Stimulated activated CD4-positive, alpha-beta T cell treated with anti-CD3 and anti-CD28 coated beads, Interleukin-1b, Interleukin-23, amount 100 ng/mL, for 1 hour (primary cell): Measurements from ENCODE around the gene WFIKKN1.

Experiments used
- DNase-seq, 2 donors: peaks; one replicate each; pipeline ENCODE4 v3.0.0-alpha.2; 2020; ENCODE audit warnings: low read depth in 2 of 2

Gene WFIKKN1

GRCh38 chr16:674214-674881 is 43.6 kb downstream of the WFIKKN1 start:
- DNase-seq, result no peak

GRCh38 chr16:674968-675883 is 44.4 kb downstream of the WFIKKN1 start, which contains the start of gene RHBDL1:
RHBDL1 (plus strand) TSS chr16:675671; CDS start chr16:675791, 120 bp downstream.
- DNase-seq, result no peak

- no peak for DNase-seq
Observed at GRCh38 chr16:675884-676564, 45.2 kb downstream of the WFIKKN1 start.

- DNase-seq, result no peak
Observed at GRCh38 chr16:676565-676902, 45.7 kb downstream of the WFIKKN1 start.

- DNase-seq, result no peak
Observed at GRCh38 chr16:676913-677312, 46.1 kb downstream of the WFIKKN1 start.

- DNase-seq, result no peak
Observed at GRCh38 chr16:677316-678190, 46.8 kb downstream of the WFIKKN1 start.

- no peak for DNase-seq
Observed at GRCh38 chr16:678209-678857, 47.5 kb downstream of the WFIKKN1 start.

GRCh38 chr16:678858-679813 is 48.4 kb downstream of the WFIKKN1 start:
- DNase-seq, result no peak

GRCh38 chr16:679814-680624 is 49.2 kb downstream of the WFIKKN1 start, which contains the start of gene STUB1:
STUB1 (plus strand) TSS chr16:680410; CDS start chr16:680526, 116 bp downstream.
- DNase-seq, result peak; percentile 67 to 89

- no peak for DNase-seq
Observed at GRCh38 chr16:680625-680945, 49.8 kb downstream of the WFIKKN1 start.

GRCh38 chr16:680967-681745 is 50.4 kb downstream of the WFIKKN1 start:
- no peak for DNase-seq

- no peak for DNase-seq
Observed at GRCh38 chr16:681746-682427, 51.1 kb downstream of the WFIKKN1 start.

- no peak for DNase-seq
Observed at GRCh38 chr16:682493-683395, 52.0 kb downstream of the WFIKKN1 start.

GRCh38 chr16:683396-684070 is 52.7 kb downstream of the WFIKKN1 start:
- no peak for DNase-seq
